Kidney capillary endothelial cell (primary cell): ENCODE data around the gene ZNF345.

Experiments
- DNase-seq: peaks from one replicate; pipeline ENCODE4 v3.0.0-alpha.2; 2018; ENCODE audit warnings: low spot score

Gene ZNF345

DNA sequence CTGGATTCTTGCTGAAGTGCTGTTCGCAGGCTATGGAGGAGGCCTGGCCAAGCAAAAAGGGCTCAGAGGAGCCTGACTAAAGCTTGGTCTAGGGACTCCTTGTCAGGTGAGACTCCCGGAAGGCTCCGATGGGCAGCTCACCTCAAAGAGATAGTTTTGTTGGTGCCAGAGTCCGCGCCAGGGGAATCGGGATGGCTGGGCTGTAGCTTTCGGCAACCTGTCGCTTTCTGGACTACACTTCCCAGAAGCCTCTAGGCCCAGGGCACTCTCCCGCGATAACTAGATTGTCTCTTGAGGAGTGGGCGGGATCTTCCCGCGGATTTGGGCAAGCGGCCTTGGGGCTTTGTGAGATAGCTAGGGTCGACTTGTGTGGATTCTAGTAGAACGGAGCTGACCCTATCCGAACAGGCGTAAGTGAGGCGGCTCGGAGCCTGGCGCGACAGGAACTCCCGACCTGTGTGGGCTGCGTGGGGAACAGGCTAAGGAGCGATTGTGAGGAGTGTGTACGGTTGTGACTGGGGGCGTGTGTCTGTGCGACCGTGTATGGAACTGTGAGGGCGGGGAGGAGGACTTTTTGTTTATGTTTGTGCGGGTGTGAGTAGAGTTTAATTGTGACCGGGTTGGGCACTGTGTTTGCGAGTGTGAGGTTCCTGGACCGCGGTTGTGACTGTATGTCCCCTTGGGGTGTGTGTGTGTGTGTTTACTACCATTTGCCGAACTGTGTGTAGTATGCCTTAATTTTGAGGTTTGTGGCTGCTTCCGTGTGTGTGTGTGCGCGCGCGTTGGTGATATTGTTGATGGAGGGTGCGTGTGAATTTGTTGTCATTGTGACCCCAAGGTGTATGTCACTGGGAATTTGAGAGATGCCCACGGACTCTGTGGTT is at the start of gene ZNF345:
TSS of gene ZNF345 (plus strand) at position 318 of the 884 bp plus-strand sequence. CDS start 25,955 bp downstream, outside the sequence.
- peak; percentile 91 for DNase-seq

DNA sequence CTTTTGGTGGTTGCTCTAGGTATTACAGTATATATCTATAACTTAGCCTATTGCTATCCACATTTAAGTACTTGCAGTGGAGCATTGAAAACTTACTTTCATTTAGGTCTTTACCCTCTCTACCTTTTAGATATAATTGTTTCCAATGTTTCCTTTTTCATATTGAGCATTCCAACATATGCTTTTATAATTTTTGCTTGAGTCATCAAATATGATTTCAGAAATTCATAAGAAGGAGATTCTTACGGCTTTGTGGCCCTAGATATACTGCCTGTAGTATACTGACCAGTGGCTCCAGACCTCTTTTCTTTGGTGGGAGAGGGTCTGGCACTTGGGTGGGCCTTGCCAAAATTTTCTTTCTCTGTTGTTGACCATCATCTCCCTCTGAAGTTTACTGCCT is 45.3 kb upstream of the ZNF345 start:
- no peak for DNase-seq

DNA sequence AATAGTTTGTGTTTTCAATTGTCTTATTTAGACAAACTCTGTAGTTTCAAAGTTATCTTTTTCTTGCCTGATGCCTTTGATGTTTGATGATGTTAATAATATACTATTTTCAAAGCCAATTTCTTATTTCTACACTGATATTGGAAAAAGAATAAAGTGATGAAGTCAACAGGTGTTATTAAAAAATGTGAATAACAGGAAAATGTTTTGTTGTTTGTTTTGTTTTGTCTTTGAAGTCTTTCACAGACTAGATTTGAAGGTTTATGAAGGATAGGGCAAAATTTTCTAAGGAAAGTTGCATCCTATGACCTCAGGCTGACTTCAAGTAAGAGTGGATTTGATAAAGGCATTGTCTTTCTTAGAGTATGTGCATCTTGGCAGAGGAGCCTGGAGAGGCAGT is 43.6 kb upstream of the ZNF345 start:
- DNase-seq, result no peak

DNA sequence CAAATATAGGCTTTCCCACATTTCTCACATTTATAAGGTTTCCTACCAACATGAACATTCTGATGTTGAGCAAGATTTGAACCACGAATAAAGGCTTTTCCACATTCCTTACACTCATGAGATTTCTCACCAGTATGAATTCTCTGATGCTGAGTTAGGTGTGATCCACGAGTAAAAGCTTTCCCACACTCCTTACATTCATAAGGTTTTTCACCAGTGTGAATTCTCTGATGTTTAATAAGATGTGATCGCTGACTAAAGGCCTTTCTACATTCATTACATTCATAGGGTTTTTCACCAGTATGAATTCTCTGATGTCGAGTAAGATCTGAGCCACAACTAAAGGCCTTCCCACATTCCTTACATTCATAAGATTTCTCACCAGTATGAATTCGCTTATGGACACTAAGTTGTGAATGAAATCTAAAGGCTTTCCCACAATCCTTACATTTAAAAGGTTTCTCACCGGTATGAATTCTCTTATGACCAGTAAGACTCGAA is 31.5 kb upstream of the ZNF345 start:
- DNase-seq, result no peak

DNA sequence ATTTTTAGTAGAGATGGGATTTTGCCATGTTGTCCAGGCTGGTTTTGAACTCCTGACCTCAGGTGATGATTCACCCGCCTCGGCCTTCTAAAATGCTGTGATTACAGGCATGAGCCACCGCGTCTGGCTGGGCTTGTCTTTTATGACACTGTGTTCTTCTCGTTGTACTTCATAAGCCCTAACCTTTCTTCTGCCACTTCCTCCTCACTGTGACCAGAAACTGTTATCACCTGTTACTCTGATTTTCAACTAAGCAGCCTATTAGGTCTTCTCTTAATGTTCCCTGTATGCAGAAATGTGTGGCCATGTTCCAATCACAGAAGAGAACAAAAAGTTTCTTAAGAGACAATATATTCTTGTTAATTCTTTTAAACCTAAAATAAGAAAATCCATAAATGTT is 28.9 kb upstream of the ZNF345 start:
- DNase-seq, result no peak

DNA sequence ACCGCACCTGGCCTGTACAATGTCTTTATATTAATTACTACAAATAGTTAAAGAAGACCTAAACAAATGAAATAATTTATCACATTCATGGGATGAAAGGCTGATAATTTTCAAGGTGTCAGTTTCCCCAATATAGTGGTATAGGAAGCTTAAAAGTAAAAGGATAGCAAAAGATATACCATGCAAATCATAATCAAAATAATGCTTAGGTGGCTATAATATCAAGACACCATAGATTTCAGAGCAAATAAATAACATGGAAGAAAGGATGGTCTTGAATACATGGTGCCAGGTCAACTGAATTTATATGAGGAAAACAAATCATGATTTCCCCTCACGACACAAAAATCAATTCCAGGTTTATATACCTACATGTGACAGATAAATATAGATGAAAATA is 17.2 kb upstream of the ZNF345 start:
- DNase-seq, result no peak

DNA sequence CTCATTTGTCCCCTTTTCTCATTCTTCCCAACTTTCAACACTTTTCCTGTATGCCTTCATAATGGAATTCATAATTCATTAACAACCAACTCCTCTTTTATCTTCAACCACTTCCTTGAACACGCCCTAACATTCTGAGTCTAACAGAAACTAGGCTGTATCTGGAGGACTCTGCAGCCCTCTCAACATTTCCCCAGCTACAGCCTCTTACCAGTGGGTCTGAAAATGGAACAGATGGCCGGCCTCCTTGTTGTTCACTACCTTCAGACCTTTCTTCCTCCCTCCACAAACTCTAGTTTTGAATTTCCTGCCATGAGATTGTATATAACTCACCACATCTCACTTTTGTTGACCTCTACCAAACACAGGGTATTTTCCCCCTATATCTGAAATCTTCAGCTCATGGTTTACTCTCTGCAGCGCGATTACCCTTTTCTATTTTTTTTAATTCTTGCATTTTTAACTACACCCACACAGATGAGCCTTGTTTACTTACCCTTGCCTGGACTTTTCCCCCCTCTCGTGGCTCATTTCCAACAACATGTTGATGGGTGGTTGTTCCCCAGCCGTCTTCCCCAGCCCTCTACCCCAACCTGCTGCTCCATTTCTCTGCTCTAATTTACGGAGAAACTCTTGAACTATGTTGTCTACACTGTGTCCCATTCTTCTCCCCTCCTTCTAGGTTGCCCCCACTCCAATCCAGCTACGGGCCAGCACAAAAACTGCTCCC is 13.3 kb upstream of the ZNF345 start:
- no peak for DNase-seq

DNA sequence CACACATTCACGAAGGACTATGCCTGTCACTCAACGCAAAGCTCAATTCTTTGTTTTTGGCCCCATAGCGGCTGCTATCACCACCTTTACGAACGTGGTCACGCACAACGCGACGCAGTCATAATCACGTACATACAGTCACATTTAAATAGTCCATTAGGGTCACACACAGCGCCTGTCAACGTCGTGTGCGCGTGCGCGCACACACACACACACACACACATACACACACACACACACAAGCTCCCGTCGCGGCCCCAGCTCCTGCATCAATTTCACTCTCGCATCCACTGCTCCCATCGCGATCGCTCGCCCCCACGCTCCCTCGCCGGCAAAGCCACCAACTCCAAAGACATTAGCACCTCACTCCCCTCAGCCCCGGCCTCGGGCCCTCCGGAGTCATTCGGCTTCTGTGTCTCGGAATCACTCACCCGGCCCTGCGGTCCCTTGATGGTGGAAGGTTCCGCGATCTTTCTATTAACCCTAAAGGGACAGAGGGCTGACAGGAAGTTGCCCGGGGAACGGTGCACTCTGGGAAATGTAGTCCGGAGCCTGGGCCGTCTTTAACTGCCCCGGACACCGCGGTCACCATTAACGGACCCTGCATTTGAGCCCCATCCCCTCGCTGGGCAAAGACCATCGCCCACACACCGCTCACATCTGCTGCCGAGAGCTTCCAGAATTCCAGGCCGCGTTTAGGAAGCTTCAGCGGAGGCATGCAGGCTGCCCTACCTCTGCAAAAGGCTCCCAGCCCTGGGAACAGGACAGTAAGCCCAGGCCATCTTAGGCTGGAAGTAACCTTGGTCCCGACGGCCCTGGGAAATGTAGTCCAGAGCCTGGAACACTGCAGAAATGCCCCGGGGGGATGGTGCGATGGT is 12.5 kb upstream of the ZNF345 start, which contains the start of gene ZNF790:
TSS of gene ZNF790 (minus strand) at position 482 of the 878 bp plus-strand sequence. CDS start 12,768 bp downstream, outside the sequence.
- DNase-seq, result peak; percentile 84

DNA sequence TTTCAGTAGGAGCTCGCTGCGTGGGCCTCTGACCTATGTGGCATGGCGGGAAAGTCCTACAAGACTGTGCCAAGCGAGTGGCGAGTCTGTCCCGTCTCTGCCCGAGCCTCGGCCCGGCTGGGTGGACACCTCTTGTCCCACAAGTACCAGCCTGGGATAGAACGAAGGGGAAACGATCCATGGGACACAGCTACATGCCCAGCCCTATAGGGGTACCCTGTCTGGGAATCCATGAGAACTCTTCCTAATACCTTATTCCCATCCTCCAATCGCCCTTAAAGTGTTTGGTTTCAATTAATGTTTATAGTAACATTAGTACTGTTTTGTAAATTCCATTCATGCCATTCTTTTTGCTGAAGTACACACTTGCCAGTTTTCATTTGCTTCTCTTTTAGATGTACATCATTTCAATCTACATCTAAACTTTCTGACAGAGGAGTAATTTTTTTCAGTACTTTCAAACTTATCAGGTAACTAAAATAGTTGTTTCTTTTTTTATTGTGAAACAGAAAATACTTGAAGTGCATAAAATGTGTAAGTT is 11.8 kb upstream of the ZNF345 start:
- no peak for DNase-seq

DNA sequence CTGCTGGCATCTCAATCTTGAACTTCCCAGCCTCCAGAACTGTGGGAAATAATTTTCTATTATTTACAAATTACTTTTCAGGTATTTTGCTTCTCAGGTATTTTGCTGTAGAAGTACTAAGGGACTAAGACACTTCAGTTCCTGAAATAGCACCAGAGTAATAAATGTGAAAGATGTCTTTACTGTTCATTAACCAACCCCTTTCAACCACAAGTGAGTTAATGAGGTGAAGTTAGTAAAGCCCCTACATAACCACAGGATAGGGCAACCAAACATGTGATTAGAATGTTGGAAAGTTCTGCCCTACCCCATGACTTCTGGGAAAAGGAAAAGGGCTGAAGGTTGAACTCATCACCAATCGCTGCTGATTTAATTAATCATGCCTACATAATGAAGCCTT is 2.7 kb upstream of the ZNF345 start:
- DNase-seq, result no peak

DNA sequence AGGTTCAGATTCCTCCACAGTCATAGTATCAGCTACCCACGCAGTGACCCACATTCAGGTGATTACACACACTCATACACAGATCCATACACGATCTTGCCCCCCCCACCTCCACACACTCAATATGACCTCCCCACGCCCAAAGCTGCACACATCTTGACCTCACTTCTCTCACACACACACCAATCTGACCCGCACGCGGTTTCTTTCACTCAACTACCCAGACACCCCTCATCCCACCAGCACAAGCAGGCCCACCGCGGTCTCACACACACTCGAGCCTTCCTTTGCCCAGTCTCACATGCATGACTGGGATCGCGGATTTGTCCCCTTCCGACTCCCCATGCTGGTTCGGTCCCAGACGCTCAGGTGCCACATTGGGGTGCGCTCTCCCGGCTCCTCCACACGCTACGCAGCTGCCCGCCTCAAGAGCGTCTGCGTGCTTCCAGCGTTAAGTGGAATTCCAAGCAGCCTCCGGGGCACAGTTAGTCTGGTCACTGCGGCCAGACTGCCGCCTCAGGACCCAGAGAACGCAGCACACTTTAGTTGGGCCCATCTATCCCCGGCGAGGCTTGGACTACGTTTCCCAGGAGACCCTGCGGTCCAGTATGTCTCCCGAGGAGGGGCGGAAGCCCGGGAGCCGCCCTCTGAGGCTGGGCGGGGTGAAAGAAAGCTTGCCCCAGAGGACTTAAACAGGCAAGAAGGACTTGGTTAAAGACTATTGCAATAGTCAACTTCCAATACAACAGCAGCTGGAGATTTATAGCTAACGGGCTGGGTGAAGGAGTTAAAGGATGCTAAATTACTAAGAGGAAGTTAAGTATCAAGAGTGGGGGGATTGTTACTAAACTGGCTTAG is 746 bp upstream of the ZNF345 start:
- DNase-seq, result peak; percentile 89

DNA sequence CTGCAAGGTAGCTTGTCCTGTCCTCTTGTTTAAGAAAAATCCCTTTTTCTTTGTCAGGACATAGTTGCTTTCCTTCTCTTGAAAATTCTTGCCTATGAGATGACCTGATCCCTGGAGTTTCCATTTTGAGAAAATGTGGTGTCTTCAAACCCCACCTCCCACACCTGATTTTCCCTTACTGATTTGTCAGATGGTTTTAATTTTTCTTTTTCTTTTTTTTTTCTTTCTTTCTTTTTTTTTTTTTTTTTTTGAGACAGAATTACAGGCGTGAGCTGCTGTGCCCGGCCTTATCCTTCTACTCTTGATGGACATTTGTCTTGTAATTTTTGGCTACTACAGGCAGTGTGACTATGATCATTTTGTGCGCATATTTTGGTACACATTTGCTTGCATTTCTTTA is 1.2 kb downstream of the ZNF345 start:
- no peak for DNase-seq

DNA sequence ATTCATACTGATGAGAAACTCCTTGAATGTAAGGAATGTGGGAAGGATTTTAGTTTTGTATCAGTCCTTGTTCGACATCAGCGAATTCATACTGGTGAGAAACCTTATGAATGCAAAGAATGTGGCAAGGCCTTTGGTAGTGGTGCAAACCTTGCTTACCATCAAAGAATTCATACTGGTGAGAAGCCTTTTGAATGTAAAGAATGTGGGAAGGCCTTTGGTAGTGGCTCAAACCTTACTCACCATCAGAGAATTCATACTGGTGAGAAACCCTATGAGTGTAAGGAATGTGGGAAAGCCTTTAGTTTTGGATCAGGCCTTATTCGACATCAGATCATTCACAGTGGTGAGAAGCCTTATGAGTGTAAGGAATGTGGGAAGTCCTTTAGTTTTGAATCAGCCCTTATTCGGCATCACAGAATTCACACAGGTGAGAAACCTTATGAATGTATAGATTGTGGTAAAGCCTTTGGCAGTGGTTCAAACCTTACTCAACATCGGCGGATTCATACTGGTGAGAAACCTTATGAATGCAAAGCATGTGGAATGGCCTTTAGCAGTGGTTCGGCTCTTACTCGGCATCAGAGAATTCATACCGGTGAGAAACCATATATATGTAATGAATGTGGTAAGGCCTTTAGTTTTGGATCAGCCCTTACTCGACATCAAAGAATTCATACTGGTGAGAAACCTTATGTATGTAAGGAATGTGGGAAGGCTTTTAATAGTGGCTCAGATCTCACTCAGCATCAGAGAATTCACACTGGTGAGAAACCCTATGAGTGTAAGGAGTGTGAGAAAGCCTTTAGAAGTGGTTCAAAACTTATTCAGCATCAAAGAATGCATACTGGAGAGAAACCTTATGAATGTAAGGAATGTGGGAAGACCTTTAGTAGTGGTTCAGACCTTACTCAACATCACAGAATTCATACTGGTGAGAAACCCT is 26.6 kb downstream of the ZNF345 start:
- DNase-seq, result no peak

DNA sequence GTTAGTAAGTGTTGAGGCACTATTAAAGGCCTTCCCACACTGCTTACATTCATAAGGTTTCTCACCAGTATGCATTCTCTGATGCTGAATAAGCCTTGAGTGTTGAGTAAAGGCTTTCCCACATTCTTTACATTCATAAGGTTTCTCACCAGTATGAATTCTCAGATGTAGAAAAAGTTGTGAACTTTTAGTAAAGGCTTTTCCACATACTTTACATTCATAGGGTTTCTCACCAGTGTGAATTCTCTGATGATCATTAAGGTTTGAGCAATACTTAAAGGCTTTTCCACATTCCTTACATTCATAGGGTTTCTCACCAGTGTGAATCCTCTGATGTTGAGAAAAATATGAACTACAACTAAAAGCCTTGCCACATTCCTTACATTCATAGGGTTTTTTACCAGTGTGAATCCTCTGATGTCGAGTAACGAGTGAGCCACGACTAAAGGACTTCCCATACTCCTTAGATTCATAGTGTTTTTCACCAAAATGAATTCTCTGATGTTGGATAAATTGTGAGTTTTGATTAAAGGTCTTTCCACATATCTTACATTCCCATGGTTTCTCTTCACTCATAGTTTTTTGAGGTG is 41.2 kb downstream of the ZNF345 start:
- DNase-seq, result no peak

DNA sequence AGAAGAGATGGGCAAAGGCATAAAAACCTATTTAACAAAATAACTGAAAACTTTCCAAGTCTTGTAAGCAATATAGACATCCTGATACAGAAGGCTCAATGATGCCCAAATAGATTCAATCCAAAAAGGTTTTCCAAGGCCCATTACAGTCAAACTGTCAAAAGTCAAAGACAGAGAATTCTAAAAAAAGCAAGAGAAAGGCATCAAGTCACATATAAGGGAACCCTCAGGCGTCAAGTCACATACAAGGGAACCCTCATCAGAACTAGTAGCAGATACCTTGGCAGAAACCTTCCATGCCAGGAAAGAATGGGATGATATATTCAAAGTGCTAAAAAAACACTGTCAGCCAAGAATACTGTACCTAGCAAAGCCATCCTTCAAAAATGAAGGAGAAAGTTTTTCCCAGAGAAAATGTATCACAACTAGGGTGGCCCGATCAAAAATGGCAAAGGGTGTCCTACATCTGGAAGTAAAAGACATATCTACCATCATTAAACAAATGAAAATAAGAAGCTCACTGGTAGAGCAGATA is 44.2 kb downstream of the ZNF345 start:
- DNase-seq, result no peak

DNA sequence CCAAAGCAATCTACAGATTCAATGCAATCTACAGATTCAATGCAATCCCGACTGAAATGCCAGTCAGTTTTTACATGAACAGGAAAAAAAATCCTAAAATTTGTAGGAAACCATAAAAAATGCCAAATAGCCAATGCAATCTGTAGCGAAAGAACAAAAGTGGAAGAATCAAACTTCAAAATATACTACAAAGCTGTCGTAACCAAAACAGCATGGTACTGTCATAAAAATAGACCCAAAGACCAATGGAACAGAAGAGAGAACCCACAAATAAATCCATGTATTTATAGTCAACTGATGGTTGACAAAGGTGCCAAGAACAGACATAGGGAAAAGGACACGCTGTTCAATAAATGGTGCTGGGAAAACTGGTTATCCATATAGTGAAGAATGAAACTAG is 47.7 kb downstream of the ZNF345 start:
- DNase-seq, result no peak

DNA sequence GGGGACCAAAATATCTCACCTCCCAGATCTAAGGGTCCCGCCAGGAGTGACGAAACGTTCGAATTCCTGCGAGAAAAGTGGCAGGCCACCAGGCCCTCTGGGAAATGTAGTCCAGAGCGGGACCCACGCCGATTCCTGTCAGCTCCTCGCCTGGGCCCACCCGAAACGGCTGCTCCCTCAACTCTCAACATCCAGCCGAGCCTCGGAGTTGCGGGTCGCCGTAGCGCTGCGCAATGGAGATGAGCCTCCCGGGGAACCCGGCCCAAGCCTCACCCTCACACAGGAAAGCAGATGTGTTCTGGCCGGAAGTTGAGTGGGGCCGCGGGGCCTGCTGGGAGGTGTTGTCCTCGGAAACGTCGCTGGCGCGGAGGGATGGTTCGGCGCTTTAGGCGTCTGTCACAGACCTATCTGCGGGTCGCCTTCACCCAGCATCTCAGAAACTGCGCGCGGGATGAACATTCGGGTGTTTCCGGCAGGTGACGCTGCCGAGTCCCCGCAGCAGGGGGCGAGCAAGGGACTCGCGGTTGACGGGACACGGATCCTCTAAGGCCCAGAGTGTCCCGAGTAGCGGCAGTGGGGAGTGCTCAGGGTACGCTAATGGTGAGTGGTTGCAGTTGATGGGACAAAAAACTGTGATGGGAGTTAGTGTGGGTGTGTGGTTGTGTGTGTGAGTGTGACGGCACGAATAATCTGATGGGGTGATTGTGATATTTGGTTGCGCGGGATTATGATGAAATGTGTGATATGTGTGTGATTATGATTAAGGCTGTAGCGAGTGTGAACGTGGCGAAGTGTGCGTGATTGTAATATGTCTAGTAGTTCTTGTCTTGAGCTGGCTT is 65.5 kb downstream of the ZNF345 start, which contains the start of the genes ZNF568 and ZNF829:
TSS of gene ZNF568 (plus strand) at position 341 of the 839 bp plus-strand sequence. CDS start 6,439 bp downstream, outside the sequence.
TSS of gene ZNF829 (minus strand) at position 300 of the 839 bp plus-strand sequence. CDS start 1,124 bp downstream, outside the sequence.
- peak; percentile 86 for DNase-seq

DNA sequence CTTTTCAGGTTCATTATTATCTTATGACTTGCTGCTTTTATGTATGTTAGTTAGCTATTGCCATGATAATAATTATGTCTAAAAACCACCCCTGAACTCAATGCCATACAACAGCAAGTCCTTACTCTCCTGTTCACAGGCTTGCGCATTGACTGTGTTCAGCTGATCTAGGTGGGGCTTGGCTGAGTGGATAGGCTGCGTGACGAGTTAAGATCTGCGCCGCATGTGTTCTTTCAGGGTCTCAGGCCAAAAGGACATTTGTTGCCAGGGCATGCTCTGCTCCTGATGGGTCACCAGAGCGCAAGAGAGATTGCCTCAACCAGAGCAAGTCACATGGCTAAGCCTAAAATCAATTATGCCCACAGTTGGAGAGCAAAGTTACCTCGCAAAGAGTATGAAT is 66.3 kb downstream of the ZNF345 start:
- DNase-seq, result peak; percentile 8
